Effector memory CD8-positive, alpha-beta T cell (primary cell): ENCODE results near the gene TECTA.

Source experiments
- ATAC-seq: fragments of 150-1000 bp; cut with Tn5 transposase; replicated peaks from 2 replicates; pipeline ENCODE4 v1.10.0; 2021; ENCODE audit warnings: mild to moderate bottlenecking, moderate library complexity
- DNase-seq, 3 experiments: peaks; one replicate each; pipeline ENCODE4 v3.0.0; 2021
- H3K27ac Mint-ChIP-seq, 2 donors: one replicate each; pipeline ENCODE4 v1.8.0; 2022; ENCODE audit warnings: mild to moderate bottlenecking in 2 of 2, mixed read lengths in 2 of 2, moderate library complexity in 2 of 2
- H3K27me3 Mint-ChIP-seq, 2 donors: one replicate each; pipeline ENCODE4 v1.8.0; 2022; ENCODE audit warnings: mixed read lengths in 2 of 2
- H3K36me3 Mint-ChIP-seq: one replicate; pipeline ENCODE4 v1.8.0; 2022; ENCODE audit warnings: mild to moderate bottlenecking, moderate library complexity, mixed read lengths; ENCODE audit not compliant: insufficient read depth
- H3K4me1 Mint-ChIP-seq, 2 donors: one replicate each; pipeline ENCODE4 v1.8.0; 2022; ENCODE audit warnings: low read depth in 2 of 2, mixed read lengths in 2 of 2
- H3K4me3 Mint-ChIP-seq, 2 donors: one replicate each; pipeline ENCODE4 v1.8.0; 2022; ENCODE audit warnings: mild to moderate bottlenecking in 2 of 2, mixed read lengths in 2 of 2, moderate library complexity in 2 of 2
- H3K9me3 Mint-ChIP-seq, 2 donors: one replicate each; pipeline ENCODE4 v1.8.0; 2022; ENCODE audit warnings: mixed read lengths in 2 of 2

The TECTA gene

DNA sequence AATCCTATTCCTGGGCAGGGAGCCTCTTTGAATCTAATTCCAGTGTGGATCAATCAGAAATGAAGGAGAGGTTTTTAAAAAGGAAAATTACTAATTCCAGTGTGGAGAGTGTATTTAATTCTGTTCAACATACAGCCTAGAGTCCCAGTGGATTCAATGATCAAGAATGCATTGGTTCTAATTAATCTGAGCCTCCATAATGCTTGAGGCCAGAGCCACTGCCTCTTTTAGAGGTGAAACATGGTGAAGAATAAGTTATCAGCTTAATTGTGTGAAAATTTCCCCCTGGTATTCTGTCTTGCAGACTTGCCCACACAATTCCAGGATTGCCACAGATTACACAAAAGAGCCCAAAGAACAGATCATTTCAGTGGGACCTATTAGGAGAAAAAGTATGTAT is 87.7 kb downstream of the TECTA start:
- Mint-ChIP-seq H3K27me3 (peaks cover 52 to 65% of the 10 kb centered on the region in 2 donors), H3K9me3 (peaks cover 0 to 7% of the 10 kb centered on the region in 2 donors), H3K27ac (no peak overlapping the region), H3K4me1 (no peaks in the 10 kb centered on the region), H3K4me3 (no peak overlapping the region), H3K36me3 (no peaks in the 10 kb centered on the region)
- ATAC-seq (no peak), DNase-seq (no peak)

DNA sequence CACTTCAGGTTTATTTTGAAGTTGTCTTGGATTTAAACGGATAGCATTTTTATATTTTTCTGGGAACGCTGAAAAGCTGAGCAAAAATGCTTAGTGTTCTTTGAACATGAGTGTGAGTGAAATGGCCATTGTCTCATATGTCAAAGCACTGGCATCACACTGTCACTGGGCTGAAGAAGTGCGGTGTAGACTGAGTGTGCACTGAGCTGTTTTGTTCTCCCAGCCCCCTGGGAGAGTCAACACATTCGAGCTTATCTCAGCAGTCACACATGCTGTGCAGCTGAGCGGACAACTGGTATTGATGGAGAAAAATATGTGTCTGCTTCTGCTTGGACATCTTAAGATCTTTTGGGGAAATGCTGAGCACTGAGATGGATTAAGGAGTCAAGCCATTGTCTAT is 90.8 kb downstream of the TECTA start:
- peaks cover 48 to 69% of the 10 kb centered on the region in 2 donors for H3K27me3 Mint-ChIP-seq
- no peak overlapping the region for H3K4me3 Mint-ChIP-seq
- H3K4me1 Mint-ChIP-seq: no peaks in the 10 kb centered on the region
- no peak overlapping the region for H3K27ac Mint-ChIP-seq
- DNase-seq (no peak), ATAC-seq (no peak)
- no peaks in the 10 kb centered on the region for H3K9me3 Mint-ChIP-seq
- H3K36me3 Mint-ChIP-seq: no peaks in the 10 kb centered on the region

DNA sequence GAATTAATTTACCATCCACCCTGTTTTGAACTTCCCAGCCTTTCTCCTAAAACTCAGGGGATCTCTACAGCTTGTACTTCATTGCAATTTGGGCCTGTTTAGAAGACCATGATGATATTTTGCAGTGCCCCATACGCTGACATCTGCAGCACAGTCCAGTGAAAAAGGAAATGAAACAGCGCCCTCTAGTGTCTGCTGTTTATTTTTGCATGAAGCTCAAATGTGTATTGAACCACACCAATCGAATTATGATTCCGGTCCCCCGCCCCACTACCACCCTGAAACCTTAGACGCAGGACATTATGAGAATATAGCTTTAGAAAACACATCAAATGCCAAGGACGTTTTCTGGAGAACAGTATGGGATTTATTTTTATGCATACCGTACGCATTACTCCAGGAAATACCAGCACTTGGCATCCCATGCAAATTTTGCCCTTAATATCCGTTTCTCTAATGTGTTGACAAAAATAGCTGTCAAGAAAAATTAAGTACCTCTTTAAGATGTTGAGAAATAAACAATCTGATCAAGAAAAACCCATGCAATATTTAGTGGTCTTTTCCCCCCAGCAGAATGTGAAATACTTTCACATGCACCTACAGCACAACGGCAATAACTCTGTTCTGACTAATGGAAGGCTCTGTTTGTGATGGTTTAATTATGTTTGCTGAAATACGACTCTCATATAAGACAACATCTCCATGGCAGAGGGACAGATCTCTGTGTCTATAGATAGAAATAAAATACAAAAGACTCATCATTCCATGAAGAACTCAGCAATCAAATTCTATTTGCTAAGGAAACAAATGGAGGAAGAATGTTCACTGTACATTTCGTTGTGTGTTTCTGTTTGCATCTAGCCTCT is 93.9 kb downstream of the TECTA start:
- ATAC-seq (peak; percentile 71), DNase-seq (peak; percentile 53 to 67 (median 55))
- Mint-ChIP-seq H3K27me3 (peaks cover 35 to 38% of the 10 kb centered on the region in 2 donors), H3K4me1 (no peaks in the 10 kb centered on the region), H3K4me3 (no peak overlapping the region), H3K9me3 (no peaks in the 10 kb centered on the region), H3K27ac (no peak overlapping the region), H3K36me3 (no peaks in the 10 kb centered on the region)

DNA sequence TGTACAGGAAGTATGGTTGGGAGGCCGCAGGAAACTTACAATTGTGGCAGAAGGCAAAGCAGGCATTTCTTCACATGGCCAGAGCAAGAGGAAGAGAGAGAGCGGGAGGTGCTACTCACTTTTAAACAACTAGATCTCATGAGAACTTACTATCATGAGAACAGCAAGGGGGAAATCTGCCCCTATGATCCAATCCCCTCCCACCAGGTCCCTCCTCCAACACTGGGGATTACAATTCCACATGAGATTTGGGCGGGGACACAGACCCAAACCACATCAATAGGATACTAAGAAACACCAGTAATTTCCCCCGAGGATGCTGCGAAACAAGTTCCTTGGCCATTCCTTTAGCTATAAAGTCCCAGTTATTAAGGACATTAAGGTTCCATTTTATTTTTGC is 97.4 kb downstream of the TECTA start:
- no peak overlapping the region for H3K27ac Mint-ChIP-seq
- peaks cover 23 to 39% of the 10 kb centered on the region in 2 donors for H3K27me3 Mint-ChIP-seq
- H3K4me1 Mint-ChIP-seq: no peaks in the 10 kb centered on the region
- ATAC-seq (no peak), DNase-seq (no peak)
- H3K4me3 Mint-ChIP-seq: no peak overlapping the region
- H3K9me3 Mint-ChIP-seq: no peaks in the 10 kb centered on the region
- no peaks in the 10 kb centered on the region for H3K36me3 Mint-ChIP-seq

DNA sequence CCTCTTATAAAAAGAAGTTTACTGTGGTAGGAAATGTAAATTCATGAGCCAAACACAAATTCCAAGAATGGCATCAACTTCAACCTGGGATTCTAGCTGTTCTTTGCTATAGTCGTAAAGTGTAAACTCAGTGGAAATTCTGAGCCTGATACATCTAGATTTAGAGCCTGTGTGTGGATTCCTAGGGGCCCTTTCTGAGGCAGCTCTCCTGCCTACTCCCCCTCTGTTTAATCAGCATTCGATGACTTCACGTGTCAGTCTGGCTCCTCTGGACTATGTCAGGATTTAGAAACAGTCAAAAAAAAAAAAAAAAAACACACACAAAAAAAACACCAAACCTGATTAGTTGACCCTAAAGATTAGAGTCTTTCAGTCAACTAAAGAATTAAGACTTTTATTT is 98.5 kb downstream of the TECTA start:
- Mint-ChIP-seq H3K4me3 (no peak overlapping the region), H3K4me1 (no peaks in the 10 kb centered on the region), H3K9me3 (no peaks in the 10 kb centered on the region), H3K36me3 (no peaks in the 10 kb centered on the region), H3K27me3 (peaks cover 26 to 37% of the 10 kb centered on the region in 2 donors), H3K27ac (no peak overlapping the region)
- DNase-seq: no peak
- no peak for ATAC-seq

DNA sequence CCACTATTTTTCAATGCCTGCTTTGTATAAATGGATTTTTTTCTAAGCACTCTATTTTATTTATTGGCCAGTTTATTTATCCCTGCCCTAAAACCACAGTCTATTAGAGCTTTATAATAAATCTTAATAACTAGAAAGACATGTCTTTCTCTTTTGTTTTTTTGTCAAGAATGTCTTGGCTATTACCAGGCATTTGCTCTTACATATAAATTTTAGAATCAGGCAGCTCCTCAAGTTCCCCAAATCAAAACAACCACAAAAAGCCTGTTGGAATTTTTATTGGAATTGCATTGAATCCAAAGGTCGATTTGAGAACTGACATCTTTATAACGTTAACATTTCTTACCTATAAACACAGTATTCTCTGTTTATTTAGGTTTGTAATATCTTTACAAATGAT is 105.8 kb downstream of the TECTA start:
- Mint-ChIP-seq H3K4me1 (no peaks in the 10 kb centered on the region), H3K4me3 (no peak overlapping the region), H3K27ac (no peak overlapping the region), H3K9me3 (no peaks in the 10 kb centered on the region), H3K27me3 (peaks cover 19 to 24% of the 10 kb centered on the region in 2 donors), H3K36me3 (no peaks in the 10 kb centered on the region)
- no peak for DNase-seq
- ATAC-seq: no peak

DNA sequence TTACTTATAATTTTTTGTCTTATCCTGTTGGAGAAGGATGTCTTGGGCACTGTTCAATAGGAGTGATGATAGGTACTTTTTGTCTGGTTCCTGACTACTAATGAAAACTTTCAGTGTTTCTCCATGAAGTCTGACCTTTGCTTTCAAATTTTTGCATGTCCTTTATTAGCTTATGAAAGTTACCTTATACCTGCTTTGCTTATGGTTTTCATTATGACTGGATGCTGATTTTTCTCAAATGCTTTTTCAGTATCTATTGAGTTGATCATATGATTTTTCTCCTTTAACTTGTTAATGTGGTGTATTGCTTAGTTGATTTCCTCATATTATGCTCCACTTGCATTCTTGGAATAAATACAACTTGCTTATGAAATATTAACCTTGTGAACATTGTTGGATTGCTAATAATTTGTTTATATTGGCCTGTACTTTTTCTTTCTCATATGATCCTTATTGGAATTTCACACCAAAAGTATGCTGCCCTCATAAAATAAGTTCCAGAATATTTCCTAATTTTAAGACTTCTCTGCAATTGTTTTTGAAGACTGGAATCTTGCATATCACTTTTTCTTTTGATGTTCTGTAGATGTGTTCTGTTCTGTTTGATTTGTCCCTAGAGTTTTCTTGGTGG is 106.6 kb downstream of the TECTA start:
- no peak for DNase-seq
- Mint-ChIP-seq H3K4me1 (no peaks in the 10 kb centered on the region), H3K27me3 (peaks cover 26 to 32% of the 10 kb centered on the region in 2 donors), H3K27ac (no peak overlapping the region), H3K4me3 (no peak overlapping the region), H3K9me3 (no peaks in the 10 kb centered on the region), H3K36me3 (no peaks in the 10 kb centered on the region)
- ATAC-seq: no peak

DNA sequence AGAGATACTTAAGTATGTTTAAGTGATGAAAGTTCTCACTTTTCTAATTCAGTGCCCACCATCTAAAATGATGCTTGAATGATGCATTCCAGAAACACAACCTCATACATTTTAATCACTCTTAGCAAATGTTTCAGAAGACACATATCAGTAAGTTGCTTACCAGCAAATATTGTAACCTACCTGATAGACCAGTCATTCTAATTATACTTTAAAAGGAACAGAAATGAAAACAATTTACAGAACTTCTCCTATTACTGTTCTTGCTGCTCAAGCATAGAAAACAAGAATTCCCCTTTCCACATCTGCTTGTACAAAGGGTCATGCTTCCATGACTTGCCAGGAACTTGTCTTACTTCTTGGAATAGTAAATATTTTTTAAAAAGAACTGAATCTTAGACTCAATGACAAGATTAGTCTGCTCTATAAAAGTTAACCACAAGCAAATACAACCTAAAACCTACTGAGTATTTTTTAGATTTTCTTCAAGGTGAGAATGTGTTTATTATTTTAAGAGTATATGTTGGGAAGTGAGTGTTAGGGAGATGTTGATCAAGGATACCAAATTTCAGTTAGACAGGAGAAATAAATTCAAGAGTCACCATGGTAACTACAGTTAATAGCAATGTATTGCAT is 109.5 kb downstream of the TECTA start:
- no peak for ATAC-seq
- DNase-seq: no peak
- H3K4me3 Mint-ChIP-seq: no peak overlapping the region
- no peak overlapping the region for H3K27ac Mint-ChIP-seq
- no peaks in the 10 kb centered on the region for H3K9me3 Mint-ChIP-seq
- no peaks in the 10 kb centered on the region for H3K36me3 Mint-ChIP-seq
- H3K4me1 Mint-ChIP-seq: no peaks in the 10 kb centered on the region
- peaks cover 46 to 54% of the 10 kb centered on the region in 2 donors for H3K27me3 Mint-ChIP-seq

DNA sequence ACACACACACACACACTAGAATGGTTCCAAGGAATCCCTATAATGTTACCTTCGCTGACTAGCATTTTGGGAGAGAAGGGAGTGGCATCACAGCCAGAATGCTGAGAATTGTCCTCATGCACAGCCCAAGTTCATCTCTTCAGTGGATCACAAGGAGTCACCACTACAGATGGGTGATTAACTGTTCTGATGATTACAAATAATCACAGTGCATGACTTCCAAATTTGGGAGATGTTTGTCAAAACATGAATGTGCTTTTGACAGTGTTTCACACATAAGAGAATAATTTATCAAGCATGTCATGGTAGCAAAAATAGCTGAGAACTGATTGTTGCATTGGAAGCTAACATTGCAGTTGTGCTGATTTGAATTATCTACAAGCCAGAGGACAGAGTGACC is 110.6 kb downstream of the TECTA start:
- H3K4me3 Mint-ChIP-seq: no peak overlapping the region
- no peak for DNase-seq
- no peaks in the 10 kb centered on the region for H3K36me3 Mint-ChIP-seq
- H3K4me1 Mint-ChIP-seq: no peaks in the 10 kb centered on the region
- H3K27me3 Mint-ChIP-seq: peaks cover 46 to 57% of the 10 kb centered on the region in 2 donors
- no peaks in the 10 kb centered on the region for H3K9me3 Mint-ChIP-seq
- no peak overlapping the region for H3K27ac Mint-ChIP-seq
- no peak for ATAC-seq

DNA sequence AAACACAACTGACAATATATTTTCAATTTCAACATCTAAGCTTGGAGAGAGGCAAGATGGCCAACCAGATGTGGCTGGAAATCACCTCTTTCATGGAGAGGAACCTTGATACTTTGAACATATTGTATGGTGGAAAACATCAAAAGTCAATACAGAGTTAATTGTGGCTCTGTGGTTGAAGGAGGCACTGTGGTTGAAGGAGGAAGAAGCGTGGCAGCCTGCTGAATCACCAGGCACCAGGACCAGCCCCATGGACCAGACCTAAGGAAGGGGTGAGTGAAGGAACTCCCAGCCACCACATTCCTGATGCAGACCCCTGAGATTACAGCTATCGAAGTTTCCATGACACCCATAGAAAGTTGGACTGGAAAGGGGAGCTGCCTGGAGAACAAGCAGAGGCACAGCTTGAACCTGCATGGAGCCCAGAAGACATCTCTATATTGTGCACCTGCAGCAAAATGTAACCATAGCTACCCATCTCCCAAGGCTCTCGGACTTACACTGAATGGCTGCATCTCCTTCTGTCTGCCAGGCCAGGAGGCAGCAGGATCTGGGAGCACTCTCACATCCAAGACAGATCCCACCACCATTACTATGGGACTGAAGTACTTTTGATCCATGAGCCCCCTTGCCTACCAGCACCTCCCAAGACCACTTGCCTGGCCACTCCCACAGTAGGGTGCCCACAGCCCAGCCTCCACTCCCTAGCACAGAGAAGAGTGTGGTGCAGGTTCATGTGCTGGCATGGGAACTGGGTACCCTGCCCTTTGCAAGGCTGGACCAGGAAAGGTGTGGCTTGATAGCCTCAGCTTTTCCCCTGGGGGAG is 111.7 kb downstream of the TECTA start:
- no peak overlapping the region for H3K27ac Mint-ChIP-seq
- peaks cover 42 to 60% of the 10 kb centered on the region in 2 donors for H3K27me3 Mint-ChIP-seq
- H3K4me1 Mint-ChIP-seq: no peaks in the 10 kb centered on the region
- no peaks in the 10 kb centered on the region for H3K36me3 Mint-ChIP-seq
- no peaks in the 10 kb centered on the region for H3K9me3 Mint-ChIP-seq
- ATAC-seq: no peak
- H3K4me3 Mint-ChIP-seq: no peak overlapping the region
- no peak for DNase-seq

DNA sequence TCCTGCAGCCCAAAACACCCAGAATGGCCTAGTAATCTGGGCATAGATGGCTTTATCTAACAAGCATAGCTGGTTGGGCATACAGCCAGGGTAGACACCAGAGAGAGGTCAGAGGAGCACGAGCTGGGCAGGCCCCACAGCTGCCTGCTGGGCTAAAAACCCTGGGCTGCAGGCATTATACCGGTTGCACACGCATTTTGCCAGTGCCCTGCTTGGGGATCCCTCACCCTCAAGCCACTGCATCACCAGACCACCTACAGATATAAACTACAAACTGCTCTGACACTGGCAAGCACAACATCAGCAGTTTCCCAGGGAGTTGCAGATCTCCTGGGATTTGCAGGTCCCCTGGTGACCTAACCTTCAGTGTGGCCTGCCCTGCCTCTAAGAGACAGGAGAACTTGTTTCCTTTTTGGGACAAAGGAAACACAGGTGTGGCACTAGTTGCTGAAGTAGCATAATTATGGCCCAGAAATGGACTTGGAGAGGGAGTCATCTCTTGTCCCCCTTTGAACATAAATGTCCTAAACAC is 112.4 kb downstream of the TECTA start:
- Mint-ChIP-seq H3K9me3 (no peaks in the 10 kb centered on the region), H3K27me3 (peaks cover 38 to 58% of the 10 kb centered on the region in 2 donors), H3K4me1 (no peaks in the 10 kb centered on the region), H3K4me3 (no peak overlapping the region), H3K36me3 (no peaks in the 10 kb centered on the region), H3K27ac (no peak overlapping the region)
- ATAC-seq: no peak
- no peak for DNase-seq

DNA sequence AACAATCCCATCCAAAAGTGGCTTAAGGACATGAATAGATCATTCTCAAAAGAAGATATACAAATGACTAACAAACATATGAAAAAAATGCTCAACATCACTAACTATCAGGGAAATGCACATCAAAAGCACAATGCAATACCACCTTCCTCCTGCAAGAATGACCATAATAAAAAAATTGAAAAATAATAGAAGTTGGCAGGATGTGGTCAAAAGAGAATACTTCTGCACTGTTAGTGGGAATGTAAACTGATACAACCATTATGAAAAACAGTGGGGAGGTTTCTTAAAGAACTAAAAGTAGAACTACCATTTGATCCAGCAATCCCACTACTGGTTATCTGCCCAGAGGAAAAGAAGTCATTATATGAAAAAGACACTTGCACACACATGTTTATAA is 113.8 kb downstream of the TECTA start:
- DNase-seq (no peak), ATAC-seq (no peak)
- Mint-ChIP-seq H3K9me3 (no peaks in the 10 kb centered on the region), H3K4me3 (no peak overlapping the region), H3K27me3 (peaks cover 34 to 52% of the 10 kb centered on the region in 2 donors), H3K27ac (no peak overlapping the region), H3K36me3 (no peaks in the 10 kb centered on the region), H3K4me1 (no peaks in the 10 kb centered on the region)
